Articular chondrocyte of knee joint (primary cell): ENCODE results near the gene DOCK8. TPM values are rescaled to one million over a fixed set of nuclear protein-coding genes. Genes with fewer than 3 reads are reported as not detected.

ENCODE experiments used
- total RNA-seq: library from RNA; depleted of rRNA; stranded (reverse); fragments of >200 nt; gene quantifications from 2 replicates; pipeline ENCODE4 v1.2.3, GENCODE V29; 2012

DOCK8 gene
- 4.4 and 15.2 TPM in 2 replicates for total RNA-seq

DNA sequence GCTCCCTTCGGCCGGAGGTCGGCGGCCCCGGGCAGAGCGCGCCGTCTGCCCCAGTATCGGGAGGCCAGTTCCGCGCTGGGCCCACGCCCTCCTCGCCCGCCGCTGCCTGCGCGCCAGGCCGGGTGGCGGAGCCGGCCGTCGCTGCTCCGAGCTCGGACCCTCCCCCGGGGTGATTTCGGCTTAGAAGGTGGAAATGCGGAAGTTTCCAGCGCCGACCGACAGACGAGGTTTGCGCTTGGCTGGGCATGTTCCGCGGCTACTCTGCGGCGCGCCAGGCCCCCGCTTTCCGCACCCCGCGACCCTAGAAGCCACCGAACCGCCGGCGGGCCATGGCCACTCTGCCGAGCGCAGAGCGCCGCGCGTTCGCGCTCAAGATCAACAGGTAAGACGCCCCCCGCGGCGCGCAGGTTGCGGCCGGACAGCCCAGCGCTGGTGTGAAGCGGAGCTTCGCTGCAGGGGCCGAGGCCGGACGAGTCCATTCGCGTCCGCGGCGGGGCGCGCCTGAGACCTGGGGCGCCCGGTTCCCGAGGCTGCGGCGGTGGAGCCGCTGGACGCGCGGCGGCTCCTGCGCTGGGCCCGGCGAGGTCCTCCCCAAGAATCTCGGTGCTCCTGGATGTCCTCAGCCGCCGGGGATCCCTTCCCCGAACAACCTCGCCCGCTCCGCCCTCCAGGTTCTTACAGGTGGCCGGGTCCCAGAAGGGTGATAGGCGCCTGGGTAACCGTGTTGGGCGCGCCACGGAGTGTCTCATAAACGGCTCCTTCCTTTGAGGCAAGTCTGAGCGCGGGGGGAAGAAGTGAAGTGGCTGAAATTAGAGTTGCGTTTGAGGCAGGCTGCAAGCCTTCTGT, at the start of gene DOCK8:
Gene DOCK8 (plus strand): TSS at position 218 of the 846 bp plus-strand sequence. CDS start 112 bp downstream, at position 330.

DNA sequence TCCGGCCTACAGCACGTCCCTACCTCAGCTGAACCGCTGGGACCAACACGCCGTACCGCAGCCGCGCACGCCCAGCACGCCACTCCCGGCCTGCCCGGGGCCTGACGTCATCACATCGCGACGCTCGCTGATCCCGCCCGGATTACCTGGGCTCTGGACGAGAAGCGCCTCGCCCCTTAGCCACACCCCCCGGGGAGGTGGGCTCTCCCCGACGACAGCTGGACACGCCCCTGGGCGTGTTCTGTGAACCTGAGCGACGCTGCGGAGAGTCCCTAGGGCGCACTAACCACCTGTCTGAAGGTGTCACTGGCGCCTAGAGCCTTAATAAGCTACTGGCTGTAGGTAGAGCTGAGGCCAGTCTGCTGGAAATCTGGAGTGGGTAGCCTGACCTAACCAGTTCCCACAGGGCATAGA, 35.7 kb upstream of the DOCK8 start, which contains the start of gene ZNG1A:
Gene ZNG1A (minus strand): TSS at position 87 of the 414 bp plus-strand sequence. CDS start 87 bp downstream, outside the sequence.

DNA sequence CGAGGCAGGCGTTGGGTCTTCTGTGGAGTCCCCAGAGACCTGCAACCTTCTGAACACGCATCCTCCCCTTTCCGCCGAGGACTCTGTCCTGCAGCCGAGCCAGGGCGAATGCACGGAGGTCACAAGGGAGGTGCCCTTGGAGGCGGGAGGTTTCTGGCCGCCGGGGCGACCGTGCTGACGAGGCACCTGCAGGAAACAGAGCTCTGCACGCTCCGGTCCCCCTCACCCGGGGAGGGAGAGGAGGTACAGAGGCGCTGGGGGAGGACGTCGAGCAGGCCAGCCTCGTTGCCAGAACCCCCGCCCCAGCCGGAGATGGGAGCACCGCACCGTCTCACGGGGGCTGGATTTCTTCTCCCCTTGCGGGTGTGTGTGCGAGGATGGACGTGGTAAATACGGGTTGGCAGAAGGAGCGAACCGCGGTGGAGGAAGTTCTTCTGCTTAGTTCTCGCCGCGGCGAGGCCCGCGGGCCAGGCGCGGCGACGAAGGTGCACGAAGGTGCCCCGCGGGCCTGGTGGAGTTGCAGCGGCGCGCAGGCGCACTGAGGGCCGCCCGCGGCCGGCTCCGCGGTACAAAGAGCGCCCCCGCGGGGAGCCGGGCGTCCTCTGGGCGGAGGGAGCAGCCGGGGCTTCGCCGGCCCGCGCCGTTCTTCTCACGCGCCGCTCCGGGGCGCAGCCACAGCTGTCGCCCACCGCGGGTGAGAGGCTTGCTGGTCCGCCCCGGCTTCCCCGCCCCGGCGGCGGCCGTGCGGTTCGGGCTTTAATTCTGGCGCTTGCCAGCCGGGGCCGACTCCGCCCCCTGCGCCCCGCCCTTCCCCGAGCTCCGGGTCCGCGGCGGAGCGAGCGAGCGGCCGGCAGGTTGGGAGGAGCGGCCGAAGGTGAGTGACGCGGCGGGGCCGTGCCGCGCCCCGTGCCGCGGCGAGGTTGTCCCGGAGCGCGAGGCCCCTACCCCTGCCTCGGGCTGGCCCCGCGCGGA, 289.5 kb downstream of the DOCK8 start, which contains the start of gene KANK1:
Gene KANK1 (plus strand): TSS at position 815 of the 972 bp plus-strand sequence.

Other genes with a start within 250 kb of the DOCK8 start
- gene WASHC1, start 185.4 kb upstream of the DOCK8 start, total RNA-seq = 2.2 and 3.1 TPM in 2 replicates
- 0.26 and 0.43 TPM in 2 replicates for gene FOXD4, start 96.4 kb upstream of the DOCK8 start, total RNA-seq
- gene ZNG1A, start 35.8 kb upstream of the DOCK8 start, total RNA-seq = 46.9 and 53.3 TPM in 2 replicates